Adrenal gland (tissue), 5 donors: Measurements from ENCODE around the gene KDM1A.

ENCODE experiments used
- POLR2A ChIP-seq, 2 donors: fragments of 450-650 bp; IDR thresholded peaks; one replicate each; pipeline ENCODE4 v1.6.1; 2017; ENCODE audit warnings: antibody characterized with exemption in 2 of 2, mild to moderate bottlenecking in 2 of 2, moderate library complexity in 1 of 2
- TF ChIP-seq, protein P1 (sequence below), 6 experiments: fragments of 450-650 bp in 4 of 6; fragments of 200-600 bp in 2 of 6; sonication (generic) in 1 of 6; IDR thresholded peaks; 1 replicate in 5 of 6; 2 replicates in 1 of 6; pipeline versions ENCODE4 v1.5.1 to v1.8.0; 2016 to 2021; ENCODE audit warnings: antibody characterized with exemption in 6 of 6, mild to moderate bottlenecking in 2 of 6, moderate library complexity in 1 of 6
- donor health status: DM: no; HTN: no; CAD: no.

DNA sequence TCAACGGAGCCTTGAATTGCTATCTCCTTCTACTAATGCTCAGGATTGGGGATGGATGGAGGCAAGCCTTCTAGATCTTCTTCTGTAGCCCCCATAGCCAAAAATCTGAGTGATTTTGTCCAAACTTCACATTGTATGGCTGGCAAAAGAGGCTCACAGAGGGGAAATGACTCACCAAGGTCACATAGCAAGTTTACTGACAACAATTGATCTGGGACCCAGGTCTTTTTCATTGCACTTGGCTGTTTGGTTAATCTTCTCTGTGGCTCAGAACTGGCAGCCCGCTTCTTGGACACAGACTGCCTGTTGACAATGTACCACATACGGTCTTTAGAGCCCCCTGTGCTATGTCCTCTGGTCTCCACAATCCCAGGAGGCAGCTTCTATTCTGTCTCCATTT is 43.6 kb upstream of the KDM1A start:
- TF ChIP-seq, protein P1, sequence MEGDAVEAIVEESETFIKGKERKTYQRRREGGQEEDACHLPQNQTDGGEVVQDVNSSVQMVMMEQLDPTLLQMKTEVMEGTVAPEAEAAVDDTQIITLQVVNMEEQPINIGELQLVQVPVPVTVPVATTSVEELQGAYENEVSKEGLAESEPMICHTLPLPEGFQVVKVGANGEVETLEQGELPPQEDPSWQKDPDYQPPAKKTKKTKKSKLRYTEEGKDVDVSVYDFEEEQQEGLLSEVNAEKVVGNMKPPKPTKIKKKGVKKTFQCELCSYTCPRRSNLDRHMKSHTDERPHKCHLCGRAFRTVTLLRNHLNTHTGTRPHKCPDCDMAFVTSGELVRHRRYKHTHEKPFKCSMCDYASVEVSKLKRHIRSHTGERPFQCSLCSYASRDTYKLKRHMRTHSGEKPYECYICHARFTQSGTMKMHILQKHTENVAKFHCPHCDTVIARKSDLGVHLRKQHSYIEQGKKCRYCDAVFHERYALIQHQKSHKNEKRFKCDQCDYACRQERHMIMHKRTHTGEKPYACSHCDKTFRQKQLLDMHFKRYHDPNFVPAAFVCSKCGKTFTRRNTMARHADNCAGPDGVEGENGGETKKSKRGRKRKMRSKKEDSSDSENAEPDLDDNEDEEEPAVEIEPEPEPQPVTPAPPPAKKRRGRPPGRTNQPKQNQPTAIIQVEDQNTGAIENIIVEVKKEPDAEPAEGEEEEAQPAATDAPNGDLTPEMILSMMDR (IDR thresholded peaks at IDR 0.05), result no peak
- no peak for TF ChIP-seq POLR2A (IDR thresholded peaks at IDR 0.05)
